HL-60/S4 treated with retinoic acid at 250 ng/mL for 4 days and 3 days (cell line): ENCODE data around the gene ARHGAP10.

Experiments
- in situ Hi-C: fragments of 300-500 bp; cut with MboI; formaldehyde crosslinking; loops from 2 replicates; pipeline ENCODE4 v1.7.0; 2022; ENCODE audit warnings: low sequenced_read_pairs

Gene ARHGAP10

GRCh38 chr4:147942729-147943128 is 210.8 kb downstream of the ARHGAP10 start:
- in situ Hi-C loops, result no loop called here

DNA sequence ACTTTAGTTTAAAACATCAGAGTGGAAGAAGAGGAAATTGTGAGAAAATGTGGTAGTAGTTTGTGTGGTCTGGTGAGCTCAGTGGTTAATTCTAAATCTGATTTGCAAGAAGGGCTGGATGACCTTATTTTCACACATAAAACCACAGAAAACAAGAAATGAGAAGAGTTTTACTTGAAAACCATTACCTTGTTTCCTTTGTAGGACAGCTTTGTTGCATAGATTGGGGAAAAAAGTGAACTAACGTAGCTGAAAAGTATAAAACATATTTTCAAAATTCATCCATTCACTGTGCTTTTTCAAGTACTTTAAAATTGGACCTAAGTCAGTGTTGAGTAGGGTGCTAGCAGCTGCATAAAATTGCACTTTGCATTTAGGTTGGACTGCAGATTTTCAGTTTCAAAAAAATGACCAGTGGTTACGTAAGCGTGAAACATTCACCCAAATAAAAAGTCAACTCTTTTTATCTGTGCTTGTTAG is 211.3 kb downstream of the ARHGAP10 start:
- in situ Hi-C loops, result no loop called here

GRCh38 chr4:147944249-147944648 is 212.4 kb downstream of the ARHGAP10 start:
- in situ Hi-C loops, result no loop called here

GRCh38 chr4:147944670-147945260 is 212.9 kb downstream of the ARHGAP10 start:
- in situ Hi-C loops, result no loop called here

DNA sequence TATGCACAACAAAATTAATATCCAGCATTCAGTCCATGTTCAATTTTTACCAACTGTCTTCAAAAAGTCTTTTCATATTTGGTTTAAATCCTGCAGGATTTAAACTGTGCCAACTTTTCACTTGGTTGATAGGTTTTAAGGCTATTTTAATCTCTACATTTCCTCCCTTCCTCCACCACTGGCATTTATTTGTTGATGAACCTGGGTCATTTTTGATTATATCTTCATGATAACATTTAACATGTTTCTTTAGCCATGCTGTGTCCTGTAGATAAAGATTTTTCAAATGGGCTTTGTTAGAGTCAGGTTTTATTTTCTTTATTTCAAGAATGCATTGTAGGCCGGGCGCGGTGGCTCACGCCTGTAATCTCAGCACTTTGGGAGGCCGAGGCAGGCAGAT is 216.4 kb downstream of the ARHGAP10 start:
- in situ Hi-C loops, result no loop called here

DNA sequence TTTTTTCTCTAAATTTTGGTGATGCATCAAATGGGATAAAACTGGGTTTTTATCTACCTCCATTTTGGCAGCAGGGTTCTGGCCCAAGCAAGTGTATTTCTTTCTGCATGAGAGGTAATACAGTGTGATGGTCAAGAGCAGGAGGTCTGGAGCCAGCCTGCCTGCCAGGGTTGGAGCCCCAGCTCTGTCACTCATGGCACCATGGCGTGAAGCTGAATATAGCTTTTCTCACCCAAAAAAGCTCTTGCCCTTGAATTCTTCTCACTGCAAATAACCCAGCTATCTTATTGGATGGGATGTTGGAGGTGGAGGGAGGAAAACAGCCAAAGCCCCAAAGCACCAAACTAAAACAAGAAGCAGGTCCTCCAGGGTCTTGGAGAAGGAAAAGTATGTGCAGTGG is 218.4 kb downstream of the ARHGAP10 start:
- in situ Hi-C loops, result no loop called here

- in situ Hi-C loops, result no loop called here
These were observed 219.0 kb downstream of the ARHGAP10 start for GRCh38 chr4:147950841-147951240.

DNA sequence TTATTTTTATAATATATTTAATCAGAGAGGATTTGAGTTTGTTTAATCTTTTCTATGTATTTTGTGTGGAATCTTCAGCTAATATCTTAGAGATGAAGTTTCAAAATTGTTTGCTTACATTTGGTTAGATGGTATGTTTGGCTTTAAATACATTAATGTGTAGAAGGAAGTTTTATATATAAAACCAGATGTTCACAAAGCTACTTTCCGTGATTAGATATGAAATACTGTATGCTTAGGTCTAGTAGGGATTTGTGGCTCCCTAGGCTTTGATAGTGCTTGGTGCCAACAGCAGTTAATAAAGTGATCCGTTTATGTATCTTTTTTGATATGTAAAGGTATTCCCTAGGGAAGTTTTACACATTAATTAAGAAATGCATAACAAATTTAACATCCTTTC is 223.0 kb downstream of the ARHGAP10 start:
- in situ Hi-C loops, result no loop called here

DNA sequence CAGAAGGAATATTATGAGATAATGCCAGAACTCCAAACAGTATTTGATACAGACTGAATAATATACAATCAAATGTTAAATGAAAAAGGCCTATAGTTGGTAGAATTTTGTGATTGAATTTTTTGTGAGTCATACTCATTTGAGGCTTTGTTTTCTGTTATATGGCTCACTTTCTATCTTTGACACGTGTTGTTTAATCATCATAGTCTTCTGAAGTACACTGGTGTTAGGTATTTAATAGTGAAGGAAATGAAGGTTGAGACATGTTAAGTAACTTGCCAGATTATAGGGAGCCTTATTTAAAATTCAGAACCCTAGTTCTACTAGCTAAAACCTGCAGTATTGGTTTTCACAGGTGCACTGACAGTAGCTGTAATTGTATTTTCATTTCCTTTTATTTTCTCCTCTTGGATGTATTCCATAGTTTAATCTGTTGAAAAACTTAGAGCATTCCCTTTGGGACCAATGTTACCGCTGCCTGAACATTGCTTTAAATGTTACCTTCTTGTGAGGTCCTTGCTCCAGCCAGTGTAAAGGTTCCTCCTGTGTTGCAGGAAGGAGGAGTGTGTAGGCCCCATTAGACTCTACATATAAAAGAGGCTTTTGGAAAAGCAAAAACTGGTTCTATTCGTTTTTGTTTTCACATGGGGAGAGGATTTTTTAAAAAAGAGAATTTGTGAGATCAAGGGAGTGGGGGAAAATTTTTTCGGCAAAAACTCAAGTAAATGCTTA is 224.1 kb downstream of the ARHGAP10 start:
- in situ Hi-C loops, result no loop called here

DNA sequence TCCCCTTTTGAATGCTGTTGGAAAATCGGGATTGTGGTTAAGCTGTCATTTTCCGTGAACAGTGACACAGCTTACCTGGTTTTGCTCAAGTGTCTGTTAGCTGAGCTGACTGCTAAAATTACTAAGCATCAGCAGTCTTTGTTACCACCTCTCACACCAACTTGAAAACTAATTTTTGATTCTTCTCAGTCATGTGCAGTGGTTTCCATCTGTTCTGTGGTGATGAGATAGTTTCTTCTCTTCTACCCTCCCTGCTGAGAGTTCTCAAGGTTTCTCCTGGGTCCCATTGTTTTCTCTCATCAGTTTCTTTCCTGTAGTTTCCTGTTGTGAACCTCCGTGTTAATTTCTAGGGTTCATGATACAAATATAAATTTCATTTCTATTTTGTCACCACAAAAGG is 225.6 kb downstream of the ARHGAP10 start:
- in situ Hi-C loops, result no loop called here

- in situ Hi-C loops, result no loop called here
These were observed 226.2 kb downstream of the ARHGAP10 start for GRCh38 chr4:147958057-147958456.

DNA sequence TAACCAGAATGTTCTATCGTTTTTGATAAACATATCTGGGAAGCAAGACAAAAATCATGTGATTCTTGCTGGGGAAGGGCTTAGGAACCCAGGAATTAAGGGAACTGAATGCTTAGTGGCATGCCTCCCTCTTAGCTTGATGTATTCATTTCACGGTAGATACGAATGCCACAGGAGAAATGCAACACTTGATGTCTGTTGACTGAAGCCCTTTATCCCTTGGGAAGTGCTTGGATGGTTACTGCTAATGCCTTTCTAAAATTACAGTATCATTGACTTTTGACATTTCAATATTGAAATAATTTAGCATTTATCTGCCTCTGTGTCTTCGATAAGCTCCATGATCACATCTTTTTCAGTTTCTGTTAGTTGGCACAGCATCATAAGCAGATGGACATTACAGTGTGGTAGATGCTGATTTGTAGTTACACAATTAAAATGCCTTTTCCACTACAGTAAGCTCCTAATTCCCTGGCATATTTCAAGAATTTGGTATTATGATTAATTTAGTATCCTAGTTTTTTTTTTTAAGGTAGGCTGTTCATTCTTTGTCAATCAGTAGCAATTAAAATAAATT is 226.7 kb downstream of the ARHGAP10 start:
- in situ Hi-C loops, result no loop called here

- in situ Hi-C loops, result no loop called here
These were observed 229.1 kb downstream of the ARHGAP10 start for GRCh38 chr4:147960971-147961370.

GRCh38 chr4:147963839-147964238 is 232.0 kb downstream of the ARHGAP10 start:
- in situ Hi-C loops, result no loop called here

- in situ Hi-C loops, result no loop called here
These were observed 232.5 kb downstream of the ARHGAP10 start for GRCh38 chr4:147964266-147964880.

DNA sequence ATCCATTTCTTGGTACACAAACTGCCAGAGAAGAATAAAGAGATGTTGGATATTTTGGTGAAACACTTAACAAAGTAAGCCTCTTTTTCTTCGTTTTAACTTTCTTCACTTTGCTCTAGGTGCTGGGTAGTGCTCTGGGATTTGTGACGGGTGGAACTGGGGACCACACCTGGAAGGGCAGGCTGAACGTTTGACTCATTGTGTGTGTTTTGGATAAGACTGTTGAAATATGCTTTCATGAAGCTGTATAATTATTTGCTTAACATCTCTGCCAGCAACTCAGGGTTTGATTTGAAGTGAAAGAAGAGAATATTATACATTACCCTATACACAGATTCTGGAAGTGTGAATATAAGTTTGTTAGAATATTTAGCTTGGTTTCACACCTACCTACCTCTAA is 233.2 kb downstream of the ARHGAP10 start:
- in situ Hi-C loops, result no loop called here

GRCh38 chr4:147965873-147966272 is 234.0 kb downstream of the ARHGAP10 start:
- in situ Hi-C loops, result no loop called here

GRCh38 chr4:147968641-147969040 is 236.8 kb downstream of the ARHGAP10 start:
- in situ Hi-C loops, result no loop called here

GRCh38 chr4:147969573-147970385 is 237.9 kb downstream of the ARHGAP10 start:
- in situ Hi-C loops, result no loop called here

DNA sequence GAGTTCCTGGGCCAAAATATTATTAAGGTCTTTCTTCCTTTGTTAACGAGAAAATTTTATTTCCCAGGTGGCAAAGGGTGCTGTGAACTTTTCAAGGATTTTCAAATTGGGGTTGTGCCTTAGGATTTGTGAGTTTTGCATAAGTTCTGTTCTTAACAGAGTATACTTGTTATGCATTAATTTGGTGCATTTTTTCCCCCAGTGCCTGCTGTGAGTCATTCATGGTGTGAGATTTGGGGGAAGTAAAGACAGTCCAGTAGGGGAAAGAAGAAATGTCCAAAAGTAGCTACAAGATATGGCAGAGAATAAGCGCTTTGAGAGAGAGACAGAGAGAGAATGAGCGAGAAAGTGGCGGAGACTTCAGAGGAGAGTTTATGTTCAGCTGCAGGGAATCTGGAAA is 239.2 kb downstream of the ARHGAP10 start:
- in situ Hi-C loops, result no loop called here

DNA sequence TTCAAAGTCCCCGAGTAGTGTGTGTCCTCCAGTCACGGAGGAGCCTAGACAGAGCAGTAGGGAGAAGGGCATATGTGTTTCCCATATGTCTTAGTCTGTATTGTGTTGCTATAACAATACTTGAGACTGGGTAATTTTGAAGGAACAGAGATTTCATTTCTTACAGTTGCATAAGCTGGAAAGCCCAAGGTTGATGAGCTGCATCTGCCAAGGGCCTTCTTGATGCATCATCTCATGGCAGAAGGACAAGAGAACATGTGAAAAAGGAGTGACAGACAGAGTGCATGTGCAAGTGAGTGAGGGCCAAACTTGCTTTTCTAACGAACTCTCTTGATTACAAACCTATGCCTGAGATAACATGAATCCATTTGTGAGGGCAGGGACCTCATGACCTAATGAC is 243.4 kb downstream of the ARHGAP10 start:
- in situ Hi-C loops, result no loop called here
